HEK293 (cell line): ENCODE results near the gene KBTBD8.

Experiments used
- PRDM10 ChIP-seq: fragments of 450-650 bp; formaldehyde crosslinking; IDR thresholded peaks from 2 replicates; pipeline ENCODE4 v1.5.1; 2016; ENCODE audit warnings: missing biosample characterization, missing genetic modification characterization
- SALL2 ChIP-seq: fragments of 450-650 bp; formaldehyde crosslinking; IDR thresholded peaks from 2 replicates; pipeline ENCODE4 v1.5.0; 2017; ENCODE audit warnings: missing biosample characterization, mild to moderate bottlenecking, missing genetic modification characterization, borderline replicate concordance
- SCRT2 ChIP-seq: fragments of 450-650 bp; formaldehyde crosslinking; IDR thresholded peaks from 2 replicates; pipeline ENCODE4 v1.5.1; 2016; ENCODE audit warnings: missing biosample characterization, missing genetic modification characterization
- ZFP41 ChIP-seq: fragments of 450-650 bp; formaldehyde crosslinking; IDR thresholded peaks from 2 replicates; pipeline ENCODE4 v1.5.1; 2016; ENCODE audit warnings: missing biosample characterization, missing genetic modification characterization, borderline replicate concordance
- ZNF138 ChIP-seq: fragments of 450-650 bp; formaldehyde crosslinking; IDR thresholded peaks from 2 replicates; pipeline ENCODE4 v1.5.1; 2016; ENCODE audit warnings: missing biosample characterization, missing genetic modification characterization, borderline replicate concordance
- ZNF510 ChIP-seq: fragments of 450-650 bp; formaldehyde crosslinking; IDR thresholded peaks from 2 replicates; pipeline ENCODE4 v1.5.1; 2018; ENCODE audit warnings: mild to moderate bottlenecking, missing genetic modification characterization, missing biosample characterization; ENCODE audit not compliant: insufficient replicate concordance
- ZNF529 ChIP-seq: fragments of 450-650 bp; formaldehyde crosslinking; IDR thresholded peaks from 2 replicates; pipeline ENCODE4 v1.5.1; 2017; ENCODE audit warnings: missing genetic modification characterization, missing biosample characterization; ENCODE audit not compliant: insufficient replicate concordance
- ZNF600 ChIP-seq: fragments of 450-650 bp; formaldehyde crosslinking; IDR thresholded peaks from 2 replicates; pipeline ENCODE4 v1.5.1; 2016; ENCODE audit warnings: missing biosample characterization, missing genetic modification characterization
- ZNF623 ChIP-seq: fragments of 450-650 bp; formaldehyde crosslinking; IDR thresholded peaks from 2 replicates; pipeline ENCODE4 v1.5.1; 2016; ENCODE audit warnings: missing biosample characterization, missing genetic modification characterization
- ZNF747 ChIP-seq: fragments of 450-650 bp; formaldehyde crosslinking; IDR thresholded peaks from 2 replicates; pipeline ENCODE4 v1.5.1; 2016; ENCODE audit warnings: missing biosample characterization, missing genetic modification characterization
- ZNF768 ChIP-seq: fragments of 450-650 bp; formaldehyde crosslinking; IDR thresholded peaks from 2 replicates; pipeline ENCODE4 v1.5.1; 2018; ENCODE audit warnings: missing biosample characterization, mild to moderate bottlenecking, missing genetic modification characterization
- ZNF830 ChIP-seq: fragments of 450-650 bp; IDR thresholded peaks from 2 replicates; pipeline ENCODE4 v1.5.0; 2018; ENCODE audit warnings: missing biosample characterization, missing genetic modification characterization, low read depth, mild to moderate bottlenecking, moderate library complexity
- TF ChIP-seq, protein P1 (sequence below): fragments of 450-650 bp; formaldehyde crosslinking; IDR thresholded peaks from 2 replicates; pipeline ENCODE4 v1.5.1; 2016; ENCODE audit warnings: missing biosample characterization, missing genetic modification characterization

- TF ChIP-seq ZNF747 (no peak), ZNF623 (tag by site-specific recombination) (no peak), ZFP41 (tag by site-specific recombination) (no peak), ZNF830 (tag by site-specific recombination) (no peak), PRDM10 (tag by site-specific recombination) (no peak), ZNF138 (no peak), SCRT2 (tag by site-specific recombination) (no peak), SALL2 (no peak), ZNF510 (tag by site-specific recombination) (no peak), ZNF529 (no peak), ZNF768 (tag by site-specific recombination) (no peak), ZNF600 (tag by site-specific recombination) (no peak)
- TF ChIP-seq, protein P1, sequence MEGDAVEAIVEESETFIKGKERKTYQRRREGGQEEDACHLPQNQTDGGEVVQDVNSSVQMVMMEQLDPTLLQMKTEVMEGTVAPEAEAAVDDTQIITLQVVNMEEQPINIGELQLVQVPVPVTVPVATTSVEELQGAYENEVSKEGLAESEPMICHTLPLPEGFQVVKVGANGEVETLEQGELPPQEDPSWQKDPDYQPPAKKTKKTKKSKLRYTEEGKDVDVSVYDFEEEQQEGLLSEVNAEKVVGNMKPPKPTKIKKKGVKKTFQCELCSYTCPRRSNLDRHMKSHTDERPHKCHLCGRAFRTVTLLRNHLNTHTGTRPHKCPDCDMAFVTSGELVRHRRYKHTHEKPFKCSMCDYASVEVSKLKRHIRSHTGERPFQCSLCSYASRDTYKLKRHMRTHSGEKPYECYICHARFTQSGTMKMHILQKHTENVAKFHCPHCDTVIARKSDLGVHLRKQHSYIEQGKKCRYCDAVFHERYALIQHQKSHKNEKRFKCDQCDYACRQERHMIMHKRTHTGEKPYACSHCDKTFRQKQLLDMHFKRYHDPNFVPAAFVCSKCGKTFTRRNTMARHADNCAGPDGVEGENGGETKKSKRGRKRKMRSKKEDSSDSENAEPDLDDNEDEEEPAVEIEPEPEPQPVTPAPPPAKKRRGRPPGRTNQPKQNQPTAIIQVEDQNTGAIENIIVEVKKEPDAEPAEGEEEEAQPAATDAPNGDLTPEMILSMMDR (tag by site-specific recombination), result no peak
These were observed 12.7 kb upstream of the KBTBD8 start for GRCh38 chr3:66985336-66985920.
